GM19023 (cell line): ENCODE results near the gene YPEL1.
"Not testable (repeated sequence)": the region's sequence is repeated elsewhere in the genome, so short reads cannot be mapped to it uniquely, and the experiment has no call there.

ENCODE experiments used
- ATAC-seq: cut with Tn5 transposase; IDR thresholded peaks from one replicate; pipeline ENCODE4 v1.9.1; 2021; ENCODE audit warnings: mild to moderate bottlenecking, moderate library complexity; ENCODE audit not compliant: unreplicated experiment

Gene YPEL1

GRCh38 chr22:21686193-21686608 lies 49.4 kb downstream of the YPEL1 start:
- ATAC-seq: no peak

- ATAC-seq: no peak
Measured at GRCh38 chr22:21685164-21685513, 50.5 kb downstream of the YPEL1 start.

GRCh38 chr22:21684492-21685163 lies 51.0 kb downstream of the YPEL1 start:
- no peak for ATAC-seq

GRCh38 chr22:21683401-21683811 lies 52.2 kb downstream of the YPEL1 start:
- ATAC-seq: no peak

GRCh38 chr22:21682385-21683175 lies 53.0 kb downstream of the YPEL1 start:
- no peak for ATAC-seq

GRCh38 chr22:21681566-21682370 lies 53.8 kb downstream of the YPEL1 start:
- ATAC-seq: no peak

- no peak for ATAC-seq
Measured at GRCh38 chr22:21680830-21681565, 54.6 kb downstream of the YPEL1 start.

GRCh38 chr22:21679383-21679782 lies 56.2 kb downstream of the YPEL1 start:
- ATAC-seq: no peak

- not testable (repeated sequence) for ATAC-seq
Measured at GRCh38 chr22:21678842-21679241, 56.8 kb downstream of the YPEL1 start.

GRCh38 chr22:21677606-21678443 lies 57.8 kb downstream of the YPEL1 start:
- ATAC-seq: no peak

- ATAC-seq: no peak
Measured at GRCh38 chr22:21674638-21675245, 60.9 kb downstream of the YPEL1 start.

- ATAC-seq: no peak
Measured at GRCh38 chr22:21673534-21674321, 61.9 kb downstream of the YPEL1 start.

GRCh38 chr22:21672107-21672629 lies 63.4 kb downstream of the YPEL1 start:
- ATAC-seq: no peak

- ATAC-seq: no peak
Measured at GRCh38 chr22:21669026-21669425, 66.6 kb downstream of the YPEL1 start.

GRCh38 chr22:21666786-21667185 lies 68.8 kb downstream of the YPEL1 start:
- ATAC-seq: no peak

GRCh38 chr22:21665047-21665851 lies 70.3 kb downstream of the YPEL1 start:
- no peak for ATAC-seq

GRCh38 chr22:21663738-21664137 lies 71.9 kb downstream of the YPEL1 start:
- ATAC-seq: no peak

GRCh38 chr22:21661991-21662390 lies 73.6 kb downstream of the YPEL1 start:
- ATAC-seq: no peak
